ENCODE results near the gene SERPINH1.
A peak's percentile ranks its signal among the peaks of the same experiment; 100 is the strongest.

Gene SERPINH1

DNA sequence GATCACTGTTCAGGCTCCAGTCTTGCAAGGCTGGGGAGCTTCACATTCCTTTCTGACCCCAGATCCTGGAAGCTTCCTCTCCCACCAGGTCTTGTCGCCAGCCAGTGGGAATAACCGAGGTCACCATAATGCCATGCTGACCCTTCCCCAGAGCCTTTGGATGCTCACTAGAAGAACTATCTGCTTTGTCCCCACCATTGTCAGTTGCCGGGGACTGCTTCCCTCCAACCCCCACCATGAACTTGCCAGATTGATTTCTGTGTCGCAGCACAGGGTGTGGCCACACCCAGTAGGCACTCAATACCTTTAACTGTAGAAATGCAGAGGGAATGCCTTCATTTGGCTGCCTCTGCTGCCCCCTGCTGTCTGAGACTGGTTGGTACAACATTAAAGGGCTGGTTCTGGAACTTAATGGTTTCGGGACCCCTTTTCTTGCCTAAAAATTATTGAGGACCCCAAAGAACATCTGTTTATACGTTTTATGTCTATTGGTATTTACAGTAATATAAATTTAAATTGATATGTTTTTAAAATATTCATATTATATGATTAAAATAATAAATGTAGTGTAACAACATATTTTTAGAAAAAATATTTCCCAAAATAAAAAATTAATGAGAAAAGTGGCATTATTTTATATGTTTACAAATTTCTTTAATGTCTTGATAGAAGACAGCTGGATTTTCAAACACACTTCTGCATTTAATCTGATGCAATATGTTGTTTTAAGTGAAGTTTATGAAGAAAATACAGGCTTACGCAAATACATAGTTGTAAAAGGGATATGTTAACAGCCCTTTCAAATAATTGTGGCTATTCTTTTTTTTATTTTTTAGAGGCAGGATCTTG is 29.6 kb upstream of the SERPINH1 start:
- peak; percentile 69 for DNase-seq (ENCODE audit: low read depth)

- DNase-seq (ENCODE audit: low read depth), result no peak
These were observed 28.2 kb upstream of the SERPINH1 start for GRCh38 chr11:75533896-75534258.

DNA sequence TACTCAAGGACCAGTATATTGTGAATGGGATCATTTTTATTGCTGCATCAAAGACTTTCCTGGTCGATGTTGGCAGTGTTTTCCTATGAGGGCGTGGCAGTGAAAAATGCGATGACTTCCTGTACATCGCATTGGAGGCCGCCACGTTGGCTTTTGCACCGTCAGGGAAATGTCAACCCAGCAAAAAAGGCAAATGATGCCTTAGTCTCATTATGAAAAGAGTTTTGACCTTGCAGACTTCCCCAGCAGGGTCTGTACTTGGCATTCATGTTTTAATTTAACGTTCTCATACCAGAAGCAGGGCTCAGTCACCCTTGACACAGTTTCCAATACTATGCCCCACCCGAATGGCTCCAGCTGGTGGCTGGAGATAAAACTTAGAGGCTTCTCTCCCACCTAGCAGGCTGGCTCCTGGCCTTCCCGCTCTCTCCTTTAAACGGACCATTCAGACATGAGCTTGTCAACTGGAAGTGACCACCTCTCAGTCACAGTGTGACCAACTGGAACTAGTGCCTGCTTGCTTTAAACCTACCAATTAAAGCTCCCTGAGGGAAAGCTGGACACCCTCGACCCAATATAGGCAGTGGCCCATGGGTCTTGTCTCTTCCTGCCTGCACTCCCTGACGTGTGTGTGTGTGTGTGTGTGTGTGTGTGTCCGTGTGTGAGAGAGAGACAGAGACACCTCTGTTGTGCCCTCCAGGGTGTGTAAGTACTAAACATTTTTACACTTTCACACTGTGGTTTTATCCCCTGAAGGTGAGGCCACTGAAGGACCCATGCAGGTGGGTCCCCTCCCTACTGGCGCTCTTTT is 27.6 kb upstream of the SERPINH1 start:
- DNase-seq (ENCODE audit: low read depth), result no peak

- no peak for DNase-seq (ENCODE audit: low read depth)
These were observed 27.0 kb upstream of the SERPINH1 start for GRCh38 chr11:75535071-75535470.

DNA sequence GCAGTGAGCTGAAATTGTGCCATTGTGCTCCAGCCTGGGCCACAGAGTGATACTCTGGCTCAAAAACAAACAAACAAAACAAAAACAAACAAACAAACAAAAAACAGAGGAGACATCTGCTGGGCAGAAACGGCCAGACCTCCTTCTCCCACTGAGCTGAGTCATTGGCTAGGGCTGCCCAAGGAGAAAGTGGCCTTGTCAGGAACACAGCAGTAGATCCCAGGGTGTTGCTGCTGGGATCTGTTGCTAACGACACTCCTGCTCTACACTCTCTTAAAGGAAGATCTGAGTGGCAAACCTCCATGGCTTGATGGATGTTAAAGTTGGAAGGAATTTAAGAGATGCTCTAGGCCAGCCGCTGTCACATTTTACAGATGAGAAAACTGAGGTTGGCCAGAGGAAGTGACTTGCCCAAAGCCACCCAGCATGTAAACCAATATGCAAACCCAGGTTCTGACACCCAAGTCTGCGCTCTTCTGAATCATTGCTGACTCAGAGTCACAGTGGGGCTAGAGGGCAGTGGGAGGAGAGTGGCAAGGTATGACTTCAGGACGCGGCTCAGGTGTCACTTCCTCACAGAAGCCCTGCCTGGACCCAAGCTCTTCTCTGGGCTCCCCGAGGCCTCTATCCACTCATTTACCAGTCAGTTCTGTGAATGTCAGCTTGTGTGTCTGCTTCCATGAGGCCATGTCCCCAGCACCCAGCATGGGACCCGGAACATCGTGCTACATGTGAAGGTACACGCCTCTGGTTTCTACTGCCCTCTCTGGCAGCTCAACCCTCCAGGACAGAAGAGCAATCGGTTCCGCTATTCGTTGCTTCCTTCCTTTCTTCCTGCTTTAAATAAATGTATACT is 25.0 kb upstream of the SERPINH1 start:
- DNase-seq (ENCODE audit: low read depth), result peak; percentile 52

GRCh38 chr11:75537740-75538139 is 24.3 kb upstream of the SERPINH1 start:
- no peak for DNase-seq (ENCODE audit: low read depth)

GRCh38 chr11:75538150-75538942 is 23.7 kb upstream of the SERPINH1 start:
- DNase-seq (ENCODE audit: low read depth), result no peak

- DNase-seq (ENCODE audit: low read depth), result no peak
These were observed 22.4 kb upstream of the SERPINH1 start for GRCh38 chr11:75539459-75540334.

DNA sequence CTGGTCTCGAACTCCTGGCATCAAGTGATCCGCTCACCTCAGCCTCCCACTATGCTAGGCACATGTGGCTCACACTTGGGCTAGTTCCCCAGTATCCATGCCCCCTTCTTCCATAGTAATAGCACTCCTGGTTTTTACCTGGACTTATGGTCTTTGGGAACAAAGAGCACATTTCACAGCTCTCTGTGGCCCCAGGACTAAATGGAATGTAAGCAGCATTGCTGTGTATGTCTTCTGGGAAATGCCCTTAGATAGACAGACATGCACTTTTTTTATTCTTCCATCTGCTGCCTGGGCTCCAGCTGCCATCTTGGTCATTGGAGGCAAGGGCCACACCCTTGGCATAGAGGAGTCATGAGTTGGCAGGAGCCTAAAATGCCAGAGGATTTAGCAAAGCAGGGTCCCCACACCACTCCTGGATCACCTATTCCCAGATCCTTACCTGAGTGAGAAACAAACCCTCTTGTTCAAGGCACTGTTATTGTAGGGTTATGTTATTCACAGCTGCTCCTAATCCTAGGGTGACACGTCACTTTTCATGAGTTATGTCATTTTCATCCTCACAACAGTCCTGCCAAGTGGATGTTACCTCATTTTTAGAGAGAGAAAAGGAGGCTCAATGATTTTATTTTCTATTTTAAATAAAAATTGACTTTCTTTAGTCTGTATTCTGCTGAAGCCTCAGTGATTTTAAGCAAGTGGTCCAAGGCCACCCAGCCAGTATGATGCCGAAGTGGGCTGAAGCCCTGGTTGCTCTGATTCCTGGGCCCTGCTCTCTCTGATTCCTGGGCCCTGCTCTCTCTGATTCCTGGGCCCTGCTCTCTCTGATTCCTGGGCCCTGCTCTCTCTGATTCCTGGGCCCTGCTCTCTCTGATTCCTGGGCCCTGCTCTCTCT is 20.6 kb upstream of the SERPINH1 start:
- no peak for DNase-seq (ENCODE audit: low read depth)

DNA sequence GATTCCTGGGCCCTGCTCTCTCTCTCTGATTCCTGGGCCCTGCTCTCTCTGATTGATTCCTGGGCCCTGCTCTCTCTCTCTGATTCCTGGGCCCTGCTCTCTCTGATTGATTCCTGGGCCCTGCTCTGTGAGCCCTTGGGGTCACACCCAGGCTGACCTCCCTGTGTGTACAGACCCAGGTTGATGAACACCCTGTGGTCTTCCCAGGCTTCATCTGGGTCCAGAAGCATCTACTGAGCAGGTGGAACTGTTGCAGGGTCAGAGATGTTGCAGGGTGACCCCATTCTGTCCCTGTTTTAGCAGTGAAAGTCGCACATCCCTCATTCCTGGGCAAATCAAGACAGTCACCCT is 20.0 kb upstream of the SERPINH1 start:
- DNase-seq (ENCODE audit: low read depth), result no peak

- no peak for DNase-seq (ENCODE audit: low read depth)
These were observed 18.2 kb upstream of the SERPINH1 start for GRCh38 chr11:75543806-75544205.

GRCh38 chr11:75547177-75547576 is 14.9 kb upstream of the SERPINH1 start:
- DNase-seq (ENCODE audit: low read depth), result no peak

DNA sequence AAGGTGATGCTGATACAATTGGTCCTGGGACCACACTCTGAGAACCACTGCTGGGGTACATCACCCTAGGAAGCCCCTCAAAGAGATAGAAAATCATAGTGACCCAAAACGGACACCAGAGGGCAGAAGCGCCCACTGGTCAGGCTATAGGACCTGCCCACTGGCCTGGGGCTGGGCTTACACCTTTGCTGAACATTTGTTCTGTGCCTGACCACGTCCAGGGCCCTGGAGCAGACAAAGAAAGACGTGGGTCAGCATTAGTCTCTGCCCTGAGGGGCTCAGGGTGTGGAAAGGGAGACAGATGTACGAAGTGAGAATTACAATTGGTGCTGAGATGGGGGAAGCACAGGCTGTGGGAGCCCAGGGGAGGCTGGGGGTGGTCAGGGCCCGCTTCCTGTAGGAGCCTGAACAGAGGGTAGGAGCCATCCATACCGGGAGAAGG is 14.4 kb upstream of the SERPINH1 start:
- DNase-seq (ENCODE audit: low read depth), result no peak

DNA sequence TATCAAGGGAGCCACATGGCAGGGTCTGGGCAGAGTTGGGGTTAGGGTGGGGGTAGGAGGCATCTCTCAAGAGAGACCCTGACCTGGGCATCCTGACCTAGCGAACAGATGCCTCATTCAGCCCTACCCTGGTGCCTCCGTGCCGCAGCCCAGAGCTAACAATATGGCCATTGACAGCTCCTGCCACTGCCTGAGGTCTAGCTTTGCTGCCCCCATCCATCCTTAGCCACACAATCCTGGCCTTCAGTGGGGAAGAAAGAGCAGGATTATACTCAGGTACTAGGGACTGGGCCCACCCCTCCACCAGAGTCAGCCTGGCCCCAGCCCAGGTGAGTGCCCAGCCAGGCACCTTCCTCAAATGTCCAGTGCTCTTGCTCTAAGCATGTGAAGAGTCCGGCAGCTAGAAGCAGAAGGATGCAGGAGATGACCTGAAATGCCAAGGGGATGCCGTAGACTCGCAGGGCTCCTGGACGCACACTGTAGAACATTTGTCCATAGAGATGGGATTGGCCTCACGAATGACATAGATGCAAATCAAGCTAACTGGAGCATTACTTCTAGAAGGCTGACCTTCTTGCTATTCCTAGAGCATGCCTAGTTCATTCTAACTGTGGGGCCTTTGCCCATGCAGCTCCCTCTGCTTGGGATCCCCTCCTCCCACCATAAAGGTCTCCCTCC is 13.3 kb upstream of the SERPINH1 start:
- DNase-seq (ENCODE audit: low read depth), result no peak

GRCh38 chr11:75549370-75549958 is 12.6 kb upstream of the SERPINH1 start:
- DNase-seq (ENCODE audit: low read depth), result no peak

DNA sequence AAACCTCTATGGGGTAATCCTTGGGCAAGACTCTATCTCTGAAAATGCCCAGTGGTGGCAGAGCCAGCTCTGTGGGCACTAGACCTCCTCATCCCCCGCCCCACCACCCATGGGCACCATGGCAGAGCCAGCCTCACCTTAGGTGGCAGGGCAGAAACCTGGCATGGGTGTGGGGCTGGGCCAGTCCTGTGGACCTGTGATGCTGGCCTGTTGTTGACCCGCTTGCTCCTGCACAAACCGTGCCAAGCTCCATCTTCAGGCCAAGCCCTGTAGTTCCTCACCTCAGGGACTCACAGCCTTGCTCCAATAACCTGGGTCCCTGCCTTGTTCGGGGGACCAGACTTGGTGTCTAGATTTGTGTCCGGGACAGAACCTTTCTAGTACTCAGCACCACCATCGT is 8.9 kb upstream of the SERPINH1 start:
- DNase-seq (ENCODE audit: low read depth), result no peak

GRCh38 chr11:75553889-75554257 is 8.2 kb upstream of the SERPINH1 start:
- no peak for DNase-seq (ENCODE audit: low read depth)

DNA sequence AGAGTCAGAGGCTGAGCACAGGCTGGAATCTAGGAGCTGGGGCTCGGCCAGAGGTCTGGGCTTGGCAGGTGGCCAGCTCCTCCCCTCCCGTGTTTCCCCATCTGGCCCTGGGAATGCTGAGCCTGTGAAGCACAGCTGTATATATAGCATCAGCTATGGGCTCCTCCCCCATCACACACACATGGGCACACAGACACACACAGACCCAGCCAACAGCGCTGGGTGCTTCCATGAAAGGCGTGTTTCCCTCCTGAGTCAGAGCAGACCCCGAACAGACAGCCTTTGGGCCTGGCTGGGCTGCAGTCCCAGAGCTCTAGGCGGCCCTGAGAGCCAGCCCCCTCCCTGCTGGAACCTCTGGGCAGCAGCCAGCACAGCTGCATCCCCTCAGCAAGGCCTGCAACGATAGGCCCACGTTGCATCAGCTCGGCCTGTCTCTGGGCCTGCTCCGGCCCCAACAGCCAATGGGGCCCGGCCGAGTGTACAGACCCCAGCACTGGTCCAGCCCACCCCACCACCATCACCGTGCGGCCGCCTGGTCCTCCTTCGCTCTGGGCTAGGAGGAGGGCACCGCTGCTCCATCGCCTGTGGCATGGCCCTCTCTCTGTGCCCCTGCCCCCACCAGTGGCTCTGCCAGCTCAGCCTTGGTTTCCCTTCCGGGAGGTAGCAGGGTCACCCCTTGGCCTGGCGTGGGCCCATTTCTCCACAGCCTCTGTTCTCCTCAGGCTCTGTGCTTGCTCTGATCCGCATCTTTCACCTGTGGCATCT is 7.6 kb upstream of the SERPINH1 start:
- no peak for DNase-seq (ENCODE audit: low read depth)
